Mammary microvascular endothelial cell (primary cell): ENCODE data around the gene MEGF11. TPM values are rescaled to one million over a fixed set of nuclear protein-coding genes. Genes with fewer than 3 reads are reported as not detected.

Experiments
- total RNA-seq: library from RNA; depleted of rRNA; stranded (reverse); fragments of >200 nt; gene quantifications from 2 replicates; pipeline ENCODE4 v1.2.3, GENCODE V29; 2015

The MEGF11 gene
- not detected in 2 replicates for total RNA-seq

GRCh38 chr15:66253418-66254088, at the start of gene MEGF11:
Gene MEGF11 (minus strand): TSS chr15:66253750. CDS start chr15:66128403, 125,347 bp downstream.

GRCh38 chr15:66293419-66294156, 40.0 kb upstream of the MEGF11 start, which contains the start of gene DIS3L:
Gene DIS3L (plus strand): TSS chr15:66293568. CDS start chr15:66293597, 29 bp downstream.

DNA sequence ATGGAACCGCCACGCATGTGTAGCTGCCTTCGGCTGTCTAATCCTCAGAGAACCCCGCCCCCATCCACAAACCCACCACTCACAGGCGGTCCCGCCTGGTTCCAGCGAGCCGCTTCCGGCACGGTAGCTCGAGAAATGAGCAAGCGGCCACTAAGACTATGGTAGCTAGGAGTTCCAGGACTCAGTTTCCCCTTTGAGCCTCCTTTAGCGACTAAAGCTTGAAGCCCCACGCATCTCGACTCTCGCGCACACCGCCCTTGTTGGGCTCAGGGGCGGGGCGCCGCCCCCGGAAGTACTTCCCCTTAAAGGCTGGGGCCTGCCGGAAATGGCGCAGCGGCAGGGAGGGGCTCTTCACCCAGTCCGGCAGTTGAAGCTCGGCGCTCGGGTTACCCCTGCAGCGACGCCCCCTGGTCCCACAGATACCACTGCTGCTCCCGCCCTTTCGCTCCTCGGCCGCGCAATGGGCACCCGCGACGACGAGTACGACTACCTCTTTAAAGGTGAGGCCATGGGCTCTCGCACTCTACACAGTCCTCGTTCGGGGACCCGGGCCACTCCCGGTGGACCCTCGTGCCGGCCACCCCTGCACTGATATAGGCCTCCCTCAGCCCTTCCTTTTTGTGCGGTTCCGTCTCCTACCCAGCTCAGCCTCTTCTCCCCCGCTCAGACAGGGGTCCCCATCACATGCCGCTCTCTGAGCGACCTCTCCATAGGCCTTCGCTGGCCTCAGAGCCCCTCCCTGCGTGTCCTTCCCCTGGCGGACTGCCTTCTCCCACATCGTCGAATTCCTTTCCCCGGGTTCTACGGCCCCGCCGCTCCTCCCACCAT, 384.2 kb downstream of the MEGF11 start, which contains the start of gene RAB11A:
Gene RAB11A, plus strand, starts transcription at position 366 of the 828 bp plus-strand sequence. Its CDS starts 95 bp downstream, at position 461.

Other genes starting within 250 kb of the MEGF11 start
- 18.7 and 19.7 TPM in 2 replicates for gene DIS3L, start 39.8 kb upstream of the MEGF11 start, total RNA-seq
- 11.7 and 12.2 TPM in 2 replicates for gene TIPIN, start 102.9 kb upstream of the MEGF11 start, total RNA-seq
- 51.0 and 56.9 TPM in 2 replicates for gene MAP2K1, start 133.2 kb upstream of the MEGF11 start, total RNA-seq
- gene SNAPC5, start 244.0 kb upstream of the MEGF11 start, total RNA-seq: 22.5 and 28.0 TPM in 2 replicates